NCI-H146 treated with DMSO at 0.1 percent for 48 hours (cell line): ENCODE measurements around the gene STPG3.

ENCODE experiments used
- DNase-seq: peaks from one replicate; lab custom pipeline; 2025; ENCODE audit not compliant: unreplicated experiment; lab: John Stamatoyannopoulos, UW

Gene STPG3

DNA sequence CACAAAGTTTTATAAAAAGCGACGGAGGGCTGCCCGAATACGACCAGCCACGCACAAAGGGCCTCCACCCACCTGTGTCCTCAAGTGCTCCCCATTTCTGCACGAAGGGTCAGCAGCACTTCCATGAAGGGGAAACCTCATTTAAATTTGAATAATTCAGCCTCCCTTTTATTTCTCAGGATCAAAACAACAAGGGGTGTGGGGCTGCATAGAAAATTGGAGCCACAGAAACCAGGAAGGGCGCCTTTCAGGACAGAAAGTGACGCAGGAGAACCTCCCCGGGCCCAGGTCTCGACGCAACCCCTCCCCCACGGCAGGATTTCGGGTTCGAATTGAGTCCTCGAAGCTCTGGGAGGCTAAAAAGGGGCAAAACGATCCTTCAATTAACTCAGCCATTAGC is 48.9 kb downstream of the STPG3 start:
- DNase-seq = no peak

DNA sequence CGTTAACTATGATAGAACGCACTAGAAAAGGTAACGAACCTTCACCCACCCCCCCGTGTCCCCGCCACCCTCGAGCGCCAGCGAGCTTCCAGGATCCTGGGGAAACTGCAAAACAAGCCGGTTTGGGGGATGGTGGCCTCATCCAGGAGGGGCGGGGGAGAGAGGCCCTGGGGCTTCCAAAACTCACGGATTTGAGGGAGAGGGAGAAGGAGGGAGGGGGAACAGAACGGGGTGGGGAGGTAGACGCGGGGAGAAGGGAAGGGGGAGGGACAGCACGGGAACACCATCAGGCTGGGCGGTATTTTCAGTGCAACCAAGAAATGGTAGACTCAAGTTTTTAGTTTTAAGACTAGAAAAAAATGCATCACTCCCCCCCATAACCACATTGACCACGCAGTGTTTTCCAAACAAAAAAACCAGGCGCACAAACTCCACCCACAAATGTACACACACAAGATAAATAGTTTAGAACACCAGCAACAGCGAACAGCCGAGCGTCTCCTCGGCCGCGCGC is 49.5 kb downstream of the STPG3 start:
- DNase-seq = peak; percentile 13

DNA sequence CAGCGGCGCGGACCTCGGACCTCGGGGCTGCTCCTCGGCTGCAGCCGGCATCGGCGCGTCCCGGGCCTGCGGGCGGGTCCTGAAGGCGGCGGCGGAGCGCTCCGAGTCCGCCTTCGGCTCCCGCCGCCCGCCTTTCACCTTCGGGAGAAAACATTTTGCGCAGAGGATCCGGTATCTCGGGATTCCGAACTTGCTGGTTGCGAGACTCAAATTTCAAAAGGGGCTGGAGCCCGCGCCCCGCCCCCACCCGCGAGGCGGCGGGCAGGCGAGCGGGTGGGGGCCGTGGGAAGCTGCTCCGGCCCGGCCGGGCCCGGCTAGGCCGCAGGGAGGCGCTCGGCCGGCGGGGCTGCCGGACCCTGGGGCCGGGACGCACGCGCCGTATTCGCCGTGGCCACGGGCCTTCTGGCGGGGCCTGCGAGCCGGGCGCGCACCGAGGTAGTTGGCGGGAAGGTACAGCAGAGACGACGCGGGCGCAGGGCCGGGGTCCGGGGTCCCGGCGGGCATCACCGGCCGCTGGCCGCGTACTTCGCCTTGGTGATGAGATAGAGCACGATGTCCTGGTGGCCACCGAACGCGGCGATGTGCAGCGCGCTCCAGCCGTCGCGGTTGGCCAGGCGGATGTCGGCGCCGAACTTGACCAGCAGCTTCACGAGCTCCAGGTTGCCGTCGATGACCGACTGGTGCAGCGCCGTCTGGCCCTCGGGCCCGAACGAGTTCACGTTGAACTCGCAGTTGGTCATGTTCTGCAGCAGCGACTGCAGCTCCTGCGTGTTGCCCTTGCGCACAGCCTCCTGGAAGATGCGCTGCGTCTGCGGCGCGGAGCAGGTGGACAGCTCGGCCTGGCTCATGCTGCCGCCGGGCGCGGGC is 50.2 kb downstream of the STPG3 start:
- DNase-seq = no peak

DNA sequence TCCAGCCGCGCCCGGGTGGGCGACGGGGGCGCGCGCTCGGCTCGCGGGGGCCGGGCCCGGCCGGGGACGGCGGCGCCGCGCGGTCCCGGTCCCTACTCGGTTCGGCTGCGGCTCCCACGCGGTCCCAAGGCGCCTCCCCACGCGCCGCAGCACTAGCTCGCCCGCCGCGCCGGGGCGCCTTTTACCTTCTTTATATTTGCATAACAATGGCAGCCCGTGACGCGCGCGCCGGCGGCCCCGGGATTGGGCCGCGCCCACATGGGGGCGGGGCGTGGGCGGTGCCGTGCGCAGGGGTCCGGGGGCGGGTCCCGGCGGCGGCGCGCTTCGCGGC is 51.0 kb downstream of the STPG3 start, which contains the start of gene NRARP:
Gene NRARP, minus strand, starts transcription at position 154 of the 331 bp plus-strand sequence. CDS start 343 bp downstream, outside the sequence.
- peak; percentile 72 for DNase-seq

DNA sequence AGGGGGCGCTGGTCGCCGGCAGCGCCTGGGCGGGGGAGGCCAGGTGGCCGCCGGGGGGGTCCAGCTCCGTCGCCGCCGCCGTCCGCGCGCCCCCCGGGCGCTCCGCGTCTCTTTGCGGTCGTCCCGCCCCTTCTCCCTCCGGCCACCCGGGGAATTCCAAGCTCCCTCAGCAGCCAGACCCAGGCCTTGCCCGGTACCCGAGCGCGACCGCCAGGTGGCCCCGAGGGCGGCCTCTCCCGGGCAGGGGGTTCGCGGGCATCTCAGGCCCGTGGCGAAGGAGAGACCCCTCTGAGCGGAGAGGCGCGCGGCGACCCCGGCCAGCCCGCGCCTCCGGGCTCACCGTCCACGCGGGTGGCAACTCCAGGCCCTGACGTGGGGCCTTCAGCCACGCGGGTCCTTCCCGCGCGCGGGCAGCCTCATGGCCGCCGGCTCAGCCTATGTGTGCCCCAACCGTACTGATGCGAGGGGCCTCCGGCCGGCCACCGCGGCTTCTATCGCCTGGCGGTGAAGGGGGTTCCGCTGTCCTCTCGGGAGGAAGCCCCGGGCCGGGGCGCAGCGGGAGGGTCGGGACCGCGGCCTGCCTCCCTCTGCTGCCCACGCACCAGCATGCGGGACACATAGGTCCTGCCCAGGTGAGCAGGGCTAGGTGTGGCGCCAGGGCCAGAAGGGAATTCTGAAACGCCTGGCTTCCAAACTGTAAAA is 51.5 kb downstream of the STPG3 start:
- no peak for DNase-seq
